Kidney glomerular epithelial cell (primary cell): ENCODE data around the gene SARDH.
"Not testable (repeated sequence)": the region's sequence is repeated elsewhere in the genome, so short reads cannot be mapped to it uniquely, and the experiment has no call there.

Experiments
- DNase-seq: peaks from one replicate; lab custom pipeline; 2025; lab: John Stamatoyannopoulos, UW

SARDH gene

DNA sequence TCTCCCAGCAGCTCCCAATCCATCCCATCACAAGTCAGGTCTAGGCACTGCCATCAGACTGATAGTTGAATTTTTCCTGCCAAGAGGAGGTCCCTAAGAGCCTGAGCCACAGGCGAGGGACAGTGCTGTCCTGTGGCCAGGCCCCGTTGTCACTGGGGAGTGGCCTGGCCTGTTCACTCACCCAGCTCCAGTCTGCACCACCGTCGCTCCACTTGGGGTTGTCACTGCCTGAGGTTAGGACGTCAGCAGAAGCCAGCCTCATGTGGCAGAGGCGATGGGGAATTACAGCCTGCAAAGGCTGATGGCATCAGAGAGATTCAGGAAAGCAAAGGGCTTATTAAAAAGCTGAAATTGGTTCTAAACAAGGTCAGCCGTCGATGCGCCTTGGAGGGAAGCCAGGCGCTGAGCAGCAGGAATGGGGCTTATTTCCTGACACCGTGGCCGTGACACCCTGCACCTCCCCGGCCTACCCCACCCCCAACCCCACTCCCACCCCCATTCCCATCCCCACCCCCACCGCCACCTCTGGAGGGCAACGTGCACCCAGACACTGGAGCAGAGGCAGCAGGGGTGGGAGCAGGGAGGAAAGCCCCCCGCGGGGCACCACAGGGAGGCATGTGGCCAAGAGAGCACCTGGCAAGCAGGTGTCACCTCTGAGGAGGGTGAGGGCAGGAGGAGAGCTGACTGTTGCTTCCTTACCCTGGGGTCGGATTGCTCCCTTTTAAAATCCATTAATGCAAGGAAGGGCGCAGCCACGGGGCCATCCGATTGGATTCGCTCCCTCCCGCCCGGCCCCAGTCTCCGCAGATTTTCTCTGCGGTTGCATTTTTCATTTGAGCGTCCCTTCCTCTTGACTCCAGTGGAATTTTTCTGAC is 105.1 kb downstream of the SARDH start:
- no peak for DNase-seq

DNA sequence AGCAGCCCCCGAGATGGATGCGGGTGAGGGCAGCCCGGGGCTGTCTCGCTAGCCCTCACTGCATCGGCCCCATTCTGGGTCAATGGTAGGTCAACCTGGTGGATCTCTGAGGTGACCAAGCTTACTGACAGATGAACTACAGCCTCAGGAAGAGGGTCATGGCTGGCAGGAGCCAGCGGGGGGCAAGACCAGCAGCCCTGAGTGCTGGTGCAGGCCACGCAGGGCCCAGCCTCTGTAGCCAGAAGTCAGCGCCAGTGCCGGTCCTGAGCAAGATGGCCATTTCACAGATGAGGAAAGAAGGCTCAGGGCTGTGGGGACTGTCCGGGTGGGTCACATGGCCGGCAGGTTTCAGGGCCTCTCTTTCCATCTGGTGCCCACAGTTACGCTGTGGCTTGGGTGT is 107.0 kb downstream of the SARDH start:
- DNase-seq: no peak

DNA sequence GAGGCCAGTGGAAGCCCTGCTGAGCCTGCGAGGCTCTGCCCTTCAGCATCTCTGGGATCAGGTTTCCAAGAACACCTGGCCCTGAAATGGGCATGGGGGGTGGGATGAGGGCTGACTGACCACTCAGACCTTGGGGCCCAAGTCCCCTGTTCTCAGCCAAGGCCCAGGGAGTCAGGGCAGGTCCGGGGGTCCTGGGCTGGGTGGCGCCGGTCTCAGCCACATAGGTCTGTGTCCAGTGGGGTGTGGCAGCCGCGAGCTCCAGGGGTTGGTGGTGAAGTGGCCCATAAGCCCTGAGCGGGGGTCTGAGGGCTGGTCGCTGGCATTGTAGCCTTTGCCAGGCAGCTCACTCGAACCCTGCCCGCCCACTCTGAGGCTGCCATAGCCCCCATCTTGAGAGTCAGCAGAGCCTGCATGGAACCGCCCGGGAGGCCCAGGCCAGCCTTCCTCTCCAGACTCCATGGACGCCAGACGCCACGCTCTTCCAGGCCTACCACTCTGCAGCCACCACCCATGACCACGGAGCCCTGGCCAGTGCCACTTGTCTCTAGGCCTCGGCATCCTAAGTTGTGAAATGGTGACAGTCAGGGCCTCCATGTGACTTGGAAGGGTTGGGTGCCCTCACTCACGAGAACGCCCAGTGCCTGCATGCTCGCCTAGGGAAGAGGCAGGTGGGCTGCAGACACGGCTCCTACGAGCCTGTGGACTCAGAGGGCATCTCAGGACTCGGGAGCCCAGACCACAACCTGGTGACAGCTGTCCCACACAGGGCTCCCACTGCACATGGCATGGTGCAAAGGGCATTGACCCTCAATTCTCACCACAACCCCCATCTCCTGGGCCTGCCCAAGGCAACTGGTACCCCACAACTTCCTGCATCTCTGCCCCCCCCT is 108.7 kb downstream of the SARDH start:
- DNase-seq: no peak

DNA sequence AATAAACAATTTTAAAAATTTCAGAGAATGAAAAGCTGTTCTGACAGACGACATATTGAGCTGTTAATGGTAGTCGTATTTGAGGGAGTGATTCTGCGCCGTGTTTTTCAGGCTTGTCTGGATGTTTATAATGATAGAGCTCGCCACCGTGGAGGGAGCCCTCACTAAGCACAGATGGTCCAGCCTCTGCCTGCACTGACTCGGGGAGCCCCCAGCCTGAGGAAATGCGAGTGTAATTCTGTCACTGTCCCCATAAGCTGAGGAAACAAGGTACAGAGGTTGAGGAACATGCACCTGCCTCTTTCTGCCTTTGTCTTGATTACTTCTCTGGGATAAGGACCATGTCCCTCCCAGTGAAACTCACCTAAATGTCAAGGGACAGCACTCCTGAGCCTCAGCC is 109.4 kb downstream of the SARDH start:
- no peak for DNase-seq

DNA sequence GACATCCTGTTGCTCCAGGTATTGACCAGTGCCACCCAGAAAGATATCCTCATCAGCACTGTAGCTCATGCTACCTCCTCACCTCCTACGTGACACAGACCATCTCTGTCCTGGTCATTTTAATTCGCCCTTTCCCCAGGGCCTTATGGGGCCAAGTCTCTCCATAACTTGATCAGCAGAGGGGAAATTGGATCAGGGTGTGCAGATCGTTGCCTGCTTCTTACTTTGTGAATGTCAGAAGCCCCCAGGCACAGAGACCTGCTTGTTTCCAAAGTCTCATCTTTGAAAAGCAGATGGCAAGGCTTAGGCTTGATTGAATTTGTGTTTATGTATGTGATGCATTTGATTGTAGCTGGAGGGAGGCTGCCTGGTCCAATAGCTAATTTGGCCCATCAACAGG is 110.8 kb downstream of the SARDH start:
- DNase-seq: no peak

DNA sequence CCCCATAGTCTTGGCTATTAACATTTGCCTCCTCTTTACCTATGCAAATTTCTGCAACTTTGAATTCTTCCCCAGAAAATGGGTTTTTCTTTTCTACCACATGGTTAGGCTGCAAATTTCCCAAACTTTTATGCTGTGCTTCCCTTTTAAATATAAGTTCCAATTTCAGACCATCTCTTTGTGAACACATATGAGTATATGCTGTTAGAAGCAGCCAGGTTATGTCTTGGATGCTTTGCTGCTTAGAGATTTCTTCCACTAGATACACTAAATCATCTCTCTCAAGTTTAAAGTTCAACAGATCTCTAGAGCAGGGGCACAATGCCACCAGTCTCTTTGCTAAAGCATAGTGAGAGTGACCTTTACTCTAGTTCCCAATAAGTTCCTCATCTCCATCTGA is 112.1 kb downstream of the SARDH start:
- DNase-seq: not testable (repeated sequence)

GRCh38 chr9:133622555-133622954 is 115.6 kb downstream of the SARDH start:
- DNase-seq: no peak

- DNase-seq: no peak
Measured at GRCh38 chr9:133621725-133622267, 116.4 kb downstream of the SARDH start.

DNA sequence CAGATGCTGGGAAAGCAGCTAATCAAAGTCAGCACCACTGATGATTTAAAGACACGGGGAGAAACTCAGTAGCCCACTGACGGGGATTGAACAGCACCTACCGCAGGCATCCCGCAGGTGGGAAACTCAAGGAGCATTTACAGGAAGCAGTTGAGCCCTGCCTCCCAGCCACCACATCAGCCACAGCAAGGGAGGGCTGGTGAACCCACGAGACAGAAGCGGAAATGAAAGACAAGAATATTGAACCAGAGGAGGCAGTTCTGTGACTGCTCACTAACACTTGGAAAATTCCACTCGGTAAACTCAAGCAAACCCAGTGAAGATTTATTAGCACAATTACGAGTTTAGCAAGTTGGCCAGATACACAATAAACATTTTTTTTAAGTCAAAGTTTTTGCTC is 118.4 kb downstream of the SARDH start:
- no peak for DNase-seq

GRCh38 chr9:133618726-133619125 is 119.4 kb downstream of the SARDH start:
- no peak for DNase-seq

DNA sequence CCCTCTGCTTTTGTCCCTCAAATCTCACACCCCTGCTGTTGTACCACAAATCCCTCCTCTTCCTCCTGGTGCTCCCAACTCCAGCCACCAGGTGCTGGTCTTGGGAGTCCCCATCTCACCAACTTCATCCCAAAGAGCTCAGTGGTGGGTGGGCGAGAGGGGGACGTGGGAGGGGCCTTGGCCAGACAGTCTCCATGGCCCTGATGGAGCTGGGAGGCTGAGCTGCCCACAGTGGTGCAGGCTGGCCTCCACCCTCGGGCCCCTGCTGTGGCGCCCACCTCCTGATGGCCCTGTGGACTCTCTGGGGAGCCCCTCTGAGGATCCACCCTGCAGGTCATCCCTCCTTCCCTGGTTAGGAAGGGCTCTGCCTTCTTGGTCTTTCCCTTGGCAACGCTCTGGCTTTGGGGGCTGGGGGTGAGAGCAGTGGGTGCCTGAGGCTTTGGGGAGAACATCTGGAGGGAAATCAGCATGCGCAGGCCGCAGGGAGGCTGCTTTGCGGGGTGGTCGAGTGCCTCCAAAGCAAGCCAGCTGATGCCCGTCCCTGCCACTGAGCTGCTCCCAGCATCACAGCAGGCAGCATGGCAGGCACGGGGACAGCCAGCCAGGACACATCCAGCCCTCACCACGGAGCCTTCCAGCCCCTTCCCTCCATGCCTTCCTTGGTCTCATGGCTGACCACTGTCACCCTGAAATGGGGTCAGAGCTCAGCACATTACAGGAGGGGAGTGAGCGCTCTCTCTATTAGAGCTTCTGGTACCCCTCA is 121.3 kb downstream of the SARDH start:
- no peak for DNase-seq

DNA sequence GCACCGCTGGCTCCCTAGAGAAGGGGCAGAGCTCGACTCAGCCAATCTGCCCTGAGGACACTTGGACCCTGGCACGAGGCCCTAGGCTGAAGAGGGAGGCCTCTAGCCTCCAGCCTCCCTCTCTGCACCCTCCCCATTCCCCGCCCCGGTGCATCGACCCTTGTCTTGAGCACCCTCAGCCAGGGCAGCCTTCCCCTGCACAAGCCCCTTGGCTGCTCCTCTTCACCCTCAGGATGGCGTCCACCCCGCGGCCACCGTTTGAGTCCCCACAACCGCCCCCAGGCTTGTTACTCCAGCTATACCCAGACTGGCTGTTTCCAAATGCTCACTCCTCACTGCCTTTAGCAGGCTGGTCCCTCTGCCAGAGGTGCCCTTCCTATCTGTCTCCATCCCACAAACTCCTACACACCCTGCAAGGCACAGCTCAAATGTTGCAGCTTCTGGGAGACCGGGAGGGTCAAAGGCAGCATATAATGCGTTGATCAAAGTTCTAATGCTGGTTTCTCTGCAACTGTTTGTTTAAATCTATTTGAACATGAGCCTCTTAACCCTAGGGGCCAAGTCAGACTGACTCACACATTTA is 122.5 kb downstream of the SARDH start:
- no peak for DNase-seq

- DNase-seq: no peak
Measured at GRCh38 chr9:133615186-133615585, 123.0 kb downstream of the SARDH start.

DNA sequence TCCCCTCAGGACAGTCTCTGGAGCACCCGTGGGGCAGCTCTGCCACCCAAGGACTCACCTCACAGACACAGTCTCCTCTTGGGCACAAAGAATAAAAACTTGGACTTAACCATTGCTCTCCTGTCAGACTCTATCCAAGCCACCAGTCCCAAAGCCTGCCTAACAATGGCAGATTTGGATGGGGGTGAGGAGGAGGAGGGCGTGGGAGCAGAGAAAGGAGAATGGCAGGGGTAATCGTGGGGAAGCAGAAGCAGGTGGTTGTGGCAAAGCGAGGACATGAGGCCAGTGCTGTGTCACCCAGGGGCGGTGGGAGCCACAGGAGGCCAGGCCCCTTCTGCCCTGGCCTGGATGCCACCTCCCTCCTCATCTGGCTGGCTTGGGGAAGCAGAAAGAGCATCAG is 123.5 kb downstream of the SARDH start:
- no peak for DNase-seq

- DNase-seq: no peak
Measured at GRCh38 chr9:133614056-133614455, 124.1 kb downstream of the SARDH start.
